Left lung (tissue), 10 donors: ENCODE data around the gene CPZ. TPM values are rescaled to one million over a fixed set of nuclear protein-coding genes. Genes with fewer than 3 reads are reported as not detected.
A peak's percentile ranks its signal among the peaks of the same experiment; 100 is the strongest.

Experiments used
- ATAC-seq: fragments of 200-7000 bp; cut with Tn5 transposase; one replicate; pipeline ENCODE4 v1.9.1; 2020; ENCODE audit warnings: moderate library complexity
- DNase-seq, 4 donors: peaks; one replicate each; pipeline ENCODE4 v3.0.0-alpha.2; 2013 to 2020
- H3K27ac ChIP-seq, 2 donors: fragments of 200-600 bp; sonication (generic) in 1 of 2; one replicate each; pipeline versions ENCODE4 v1.5.0 to v1.8.0; 2020 to 2021
- H3K27me3 ChIP-seq, 2 donors: fragments of 200-600 bp; sonication (generic) in 1 of 2; one replicate each; pipeline versions ENCODE4 v1.5.0 to v1.8.0; 2020 to 2021
- H3K36me3 ChIP-seq, 2 donors: fragments of 200-600 bp; sonication (generic) in 1 of 2; one replicate each; pipeline versions ENCODE4 v1.5.0 to v1.8.0; 2020 to 2021
- H3K4me1 ChIP-seq, 2 donors: fragments of 200-600 bp; one replicate each; pipeline ENCODE4 v1.8.0; 2021
- H3K4me3 ChIP-seq, 2 donors: fragments of 200-600 bp; sonication (generic) in 1 of 2; one replicate each; pipeline versions ENCODE4 v1.5.0 to v1.8.0; 2020 to 2021; ENCODE audit warnings: mild to moderate bottlenecking in 1 of 2
- H3K9me3 ChIP-seq, 2 donors: fragments of 200-600 bp; sonication (generic) in 1 of 2; one replicate each; pipeline versions ENCODE4 v1.5.0 to v1.8.0; 2020 to 2021
- CTCF ChIP-seq, 2 donors: fragments of 200-600 bp; sonication (generic) in 1 of 2; IDR thresholded peaks; one replicate each; pipeline versions ENCODE4 v1.5.0 to v1.8.0; 2021; ENCODE audit warnings: antibody characterized with exemption in 2 of 2
- intact Hi-C, 2 donors: fragments of 100-400 bp; cut with DNase I; formaldehyde crosslinking; loops; one replicate each; pipeline versions ENCODE4 v1.11.2 to v1.14.2; 2022
- polyA plus RNA-seq, 6 donors: library from polyadenylated mRNA; unstranded; fragments of 120-200 nt; gene quantifications; one replicate each; pipeline ENCODE4 v1.2.1, GENCODE V29; 2013; ENCODE audit not compliant: insufficient read length in 6 of 6
- total RNA-seq, 2 donors: library from RNA; stranded (reverse); fragmentation: NEBNext Ultra II Directional; extraction: Animal tissue kit (Norgen Biotek cat#: 25700); gene quantifications; one replicate each; pipeline ENCODE4 v1.2.1, GENCODE V29; 2021
- donor health status: DM: no; HTN: yes; CAD: no.
- donor health status: DM: no; HTN: no; CAD: no.

CPZ gene
- total and polyA plus RNA-seq, 8 donors, result 1.3 to 18.4 (median 3.2) TPM

- H3K9me3 ChIP-seq, result no peaks in the 10 kb centered on the region
- H3K4me1 ChIP-seq, result no peaks in the 10 kb centered on the region
- H3K4me3 ChIP-seq, result no peak overlapping the region
- ATAC-seq, result no peak
- intact Hi-C loops, result no loop called here
- H3K27ac ChIP-seq, result no peak overlapping the region
- H3K36me3 ChIP-seq, result no peaks in the 10 kb centered on the region
- H3K27me3 ChIP-seq, result peaks cover 0 to 24% of the 10 kb centered on the region in 2 donors
- no peak for TF ChIP-seq CTCF (IDR thresholded peaks at IDR 0.05)
- peak in 1 of 4 donors; percentile 47 for DNase-seq
These were observed 18.5 kb downstream of the CPZ start for GRCh38 chr4:8610858-8611616.

- ATAC-seq, result no peak
- no peaks in the 10 kb centered on the region for H3K9me3 ChIP-seq
- intact Hi-C loops, result no loop called here
- no peak overlapping the region for H3K27ac ChIP-seq
- TF ChIP-seq CTCF (IDR thresholded peaks at IDR 0.05), result no peak
- H3K4me1 ChIP-seq, result no peaks in the 10 kb centered on the region
- peak in 1 of 4 donors; percentile 50 for DNase-seq
- no peak overlapping the region for H3K4me3 ChIP-seq
- H3K27me3 ChIP-seq, result peaks cover 0 to 10% of the 10 kb centered on the region in 2 donors
- H3K36me3 ChIP-seq, result no peaks in the 10 kb centered on the region
These were observed 20.1 kb downstream of the CPZ start for GRCh38 chr4:8612646-8613045.

- no peak for TF ChIP-seq CTCF (IDR thresholded peaks at IDR 0.05)
- no peaks in the 10 kb centered on the region for H3K9me3 ChIP-seq
- no peak for ATAC-seq
- intact Hi-C loops, result no loop called here
- H3K27ac ChIP-seq, result no peak overlapping the region
- no peak overlapping the region for H3K4me3 ChIP-seq
- H3K36me3 ChIP-seq, result no peaks in the 10 kb centered on the region
- DNase-seq, result peak in 1 of 4 donors; percentile 61
- H3K4me1 ChIP-seq, result no peaks in the 10 kb centered on the region
- H3K27me3 ChIP-seq, result peaks cover 0 to 6% of the 10 kb centered on the region in 2 donors
These were observed 21.1 kb downstream of the CPZ start for GRCh38 chr4:8613421-8614364.

GRCh38 chr4:8614365-8615193 is 22.0 kb downstream of the CPZ start:
- ATAC-seq (no peak), DNase-seq (peak in 1 of 4 donors; percentile 50)
- H3K4me1 ChIP-seq, result no peaks in the 10 kb centered on the region
- intact Hi-C loops, result no loop called here
- no peak overlapping the region for H3K27ac ChIP-seq
- peaks cover 0 to 7% of the 10 kb centered on the region in 2 donors for H3K27me3 ChIP-seq
- no peak overlapping the region for H3K4me3 ChIP-seq
- no peak for TF ChIP-seq CTCF (IDR thresholded peaks at IDR 0.05)
- H3K9me3 ChIP-seq, result no peaks in the 10 kb centered on the region
- H3K36me3 ChIP-seq, result no peaks in the 10 kb centered on the region
